ENCODE results near the gene LY6G5B.

Gene LY6G5B

DNA sequence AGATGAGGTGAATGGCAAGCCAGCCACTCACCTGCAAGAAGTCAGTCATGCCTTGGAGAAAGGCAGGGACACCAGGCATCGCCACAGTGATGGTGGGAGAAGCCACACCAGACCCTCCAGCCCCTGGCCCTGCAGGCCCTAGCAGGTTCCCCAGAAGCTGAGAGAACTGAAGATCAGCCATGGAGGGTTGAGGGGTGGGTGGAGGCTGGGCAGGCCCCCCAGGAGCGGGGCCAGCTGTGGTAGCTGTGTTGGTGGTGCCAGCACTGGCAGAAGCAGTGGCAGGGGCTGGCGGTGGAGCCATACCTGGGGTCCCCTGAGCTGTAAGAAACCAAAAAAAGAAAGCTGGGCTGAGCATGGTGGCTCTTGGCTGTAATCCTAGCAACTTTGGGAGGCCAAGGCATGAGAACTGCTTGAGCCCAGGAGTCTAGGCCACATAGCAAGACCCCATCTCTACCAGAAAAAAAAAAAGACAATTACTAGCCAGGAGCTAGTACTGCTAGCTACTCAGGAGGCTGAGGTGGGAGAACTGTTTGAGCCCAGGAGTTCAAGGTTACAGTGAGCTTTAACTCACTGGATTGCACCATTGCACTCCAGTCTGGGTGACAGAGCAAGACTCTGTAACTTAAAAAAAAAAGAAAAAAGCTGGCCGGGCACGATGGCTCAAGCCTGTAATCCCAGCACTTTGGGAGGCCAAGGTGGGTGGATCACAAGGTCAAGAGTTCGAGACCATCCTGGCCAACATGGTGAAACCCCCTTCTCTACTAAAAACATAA is 26.8 kb upstream of the LY6G5B start:
- DNase-seq = no peak

DNA sequence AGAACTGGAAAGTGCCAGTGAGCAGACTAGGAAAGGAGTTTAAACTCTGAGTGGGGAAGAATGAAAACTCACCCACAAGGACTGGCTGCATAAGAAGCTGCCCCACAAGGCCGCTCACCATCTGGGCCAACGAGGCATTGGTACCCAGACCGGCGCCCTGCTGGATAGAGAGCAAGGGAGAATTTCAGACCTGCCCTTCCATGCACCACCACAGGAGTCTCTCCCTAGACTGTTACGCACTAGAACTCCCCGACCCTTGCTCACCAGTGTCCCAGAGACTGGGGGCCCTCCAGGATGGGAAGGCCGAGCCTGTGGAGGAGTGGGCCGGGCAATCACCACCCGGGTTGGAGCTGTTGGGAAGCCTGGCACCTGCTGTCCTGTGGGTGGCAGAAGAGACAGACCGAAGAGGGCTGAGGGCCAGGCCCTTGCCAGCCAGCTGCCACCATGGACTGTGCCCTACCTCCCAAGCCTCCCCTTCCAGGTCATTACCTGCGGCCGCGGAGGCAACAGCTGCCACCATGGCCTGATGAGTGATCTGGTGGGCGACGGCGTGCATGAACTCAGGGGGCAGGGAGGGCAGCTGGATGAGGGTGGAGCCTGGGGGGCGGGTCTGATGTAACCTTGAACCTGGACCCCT is 25.8 kb upstream of the LY6G5B start:
- no peak for DNase-seq

- no peak for DNase-seq
These were observed 24.5 kb upstream of the LY6G5B start for GRCh38 chr6:31645325-31645724.

DNA sequence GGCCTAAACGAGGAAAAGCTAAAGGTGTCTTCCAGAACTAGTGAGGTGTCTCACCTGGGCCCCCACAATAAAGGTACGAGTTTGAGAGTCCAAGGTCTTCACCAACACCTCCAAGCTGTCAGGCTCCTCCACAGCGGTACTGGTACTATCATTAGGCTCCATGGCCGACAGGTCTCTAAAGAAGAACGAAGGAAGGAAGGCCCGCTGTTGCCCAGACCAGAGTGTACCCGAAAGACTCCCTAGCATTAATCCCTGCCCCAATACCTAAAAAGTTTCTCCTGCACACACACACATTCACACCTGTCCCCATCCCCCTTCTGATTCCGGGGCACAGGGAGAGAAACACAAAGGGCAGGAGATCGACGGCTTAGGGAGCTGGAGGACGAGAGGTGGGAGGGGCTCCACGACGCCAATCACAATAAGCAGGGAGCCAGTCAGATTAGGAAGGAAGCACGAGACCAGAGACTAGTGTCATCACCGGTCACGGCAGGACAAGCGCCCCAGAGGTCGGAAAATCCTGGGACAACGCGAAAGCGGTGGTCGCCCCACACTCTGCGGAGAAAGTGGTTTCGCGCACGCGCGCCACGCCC is 18.1 kb upstream of the LY6G5B start:
- no peak for DNase-seq

GRCh38 chr6:31652925-31653724 is 16.7 kb upstream of the LY6G5B start:
- DNase-seq = peak; percentile 83

GRCh38 chr6:31654574-31655348 is 15.0 kb upstream of the LY6G5B start:
- no peak for DNase-seq

- DNase-seq = no peak
These were observed 14.2 kb upstream of the LY6G5B start, which contains the start of gene APOM for GRCh38 chr6:31655349-31656237. Gene APOM, plus strand, starts transcription at chr6:31655894. Its CDS starts 73 bp downstream, at chr6:31655967.

DNA sequence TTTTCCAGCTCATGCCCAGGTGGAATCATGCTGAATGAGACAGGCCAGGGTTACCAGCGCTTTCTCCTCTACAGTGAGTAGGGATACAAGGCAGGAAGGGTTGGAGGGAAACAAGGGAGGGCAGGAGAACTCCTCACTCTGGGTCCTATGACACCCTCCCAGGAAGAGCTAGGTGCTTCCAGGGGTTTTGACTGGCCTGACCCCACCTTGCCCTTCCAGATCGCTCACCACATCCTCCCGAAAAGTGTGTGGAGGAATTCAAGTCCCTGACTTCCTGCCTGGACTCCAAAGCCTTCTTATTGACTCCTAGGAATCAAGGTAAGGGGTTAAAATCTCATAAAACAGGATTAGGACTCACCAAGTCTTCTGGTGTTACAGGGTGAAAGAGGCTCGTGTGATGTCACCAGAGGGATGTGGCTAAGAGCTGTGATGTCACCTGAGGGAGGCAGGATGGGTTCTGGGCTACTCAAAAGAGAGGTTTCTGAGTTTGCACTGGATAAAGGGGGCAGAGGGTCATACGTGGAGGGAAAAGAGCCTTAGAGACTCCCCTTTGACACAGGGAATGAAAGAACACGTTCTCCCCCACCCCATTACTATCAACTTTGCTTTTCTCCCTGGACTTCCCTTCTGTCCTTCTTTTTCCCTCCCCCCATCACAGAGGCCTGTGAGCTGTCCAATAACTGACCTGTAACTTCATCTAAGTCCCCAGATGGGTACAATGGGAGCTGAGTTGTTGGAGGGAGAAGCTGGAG is 12.2 kb upstream of the LY6G5B start:
- DNase-seq = no peak

DNA sequence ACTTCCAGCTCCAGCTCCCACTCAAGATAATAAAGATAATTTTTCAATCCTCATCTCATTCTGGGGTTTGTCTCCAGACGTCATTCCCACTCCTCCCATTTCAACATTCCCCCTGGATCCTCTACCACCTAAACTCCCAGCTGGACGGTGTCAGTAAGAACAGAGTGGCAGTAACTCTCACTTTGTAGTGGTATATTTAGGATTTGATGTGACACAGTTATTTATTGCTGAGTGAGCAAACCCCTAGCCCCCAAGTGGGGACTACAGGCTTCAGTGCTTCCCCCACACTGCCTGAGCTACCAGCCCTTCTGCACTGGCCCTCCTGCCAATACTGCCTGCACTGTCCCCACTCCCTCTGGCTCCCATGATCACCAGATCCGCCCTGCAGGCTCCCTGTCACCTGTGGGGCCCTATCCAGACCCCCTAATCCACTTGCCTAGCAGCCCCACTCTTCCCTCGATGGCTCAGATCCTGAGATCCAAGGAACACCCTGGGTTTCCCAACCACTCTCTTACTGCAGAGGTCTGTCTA is 11.6 kb upstream of the LY6G5B start:
- no peak for DNase-seq

DNA sequence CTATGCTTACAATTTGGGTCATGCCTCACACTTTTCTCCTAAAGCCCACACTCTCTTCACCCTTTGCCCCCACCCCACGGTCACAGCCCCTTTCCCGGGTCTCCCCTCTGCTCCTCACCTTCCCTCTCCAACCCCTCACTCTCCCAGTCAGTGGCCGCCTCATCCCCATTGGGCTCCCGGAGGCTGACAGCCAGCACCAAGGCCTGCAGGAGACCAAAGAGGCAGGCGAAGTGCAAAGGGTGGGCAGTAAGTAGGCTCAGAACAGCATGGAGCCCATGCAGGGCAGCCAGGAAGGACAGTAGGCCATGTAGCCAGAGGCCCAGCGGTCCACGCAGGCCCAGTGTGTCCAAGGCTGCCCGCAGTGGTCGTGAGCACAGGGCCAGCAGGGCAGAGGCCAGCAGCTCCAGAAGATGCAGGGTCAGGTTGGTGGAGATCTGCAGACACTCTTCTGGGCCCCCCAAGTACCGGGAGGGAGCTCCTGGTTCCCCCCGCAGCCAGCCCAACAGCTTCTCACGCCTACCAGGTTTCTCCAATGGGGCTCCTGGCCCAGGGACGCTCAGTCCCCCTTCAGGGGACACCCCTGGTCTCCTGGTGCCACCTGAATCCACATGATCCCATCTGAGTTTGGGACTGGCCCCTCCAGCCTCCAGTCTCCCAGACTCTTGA is 10.7 kb upstream of the LY6G5B start:
- DNase-seq = no peak

- no peak for DNase-seq
These were observed 10.0 kb upstream of the LY6G5B start for GRCh38 chr6:31659649-31660380.

DNA sequence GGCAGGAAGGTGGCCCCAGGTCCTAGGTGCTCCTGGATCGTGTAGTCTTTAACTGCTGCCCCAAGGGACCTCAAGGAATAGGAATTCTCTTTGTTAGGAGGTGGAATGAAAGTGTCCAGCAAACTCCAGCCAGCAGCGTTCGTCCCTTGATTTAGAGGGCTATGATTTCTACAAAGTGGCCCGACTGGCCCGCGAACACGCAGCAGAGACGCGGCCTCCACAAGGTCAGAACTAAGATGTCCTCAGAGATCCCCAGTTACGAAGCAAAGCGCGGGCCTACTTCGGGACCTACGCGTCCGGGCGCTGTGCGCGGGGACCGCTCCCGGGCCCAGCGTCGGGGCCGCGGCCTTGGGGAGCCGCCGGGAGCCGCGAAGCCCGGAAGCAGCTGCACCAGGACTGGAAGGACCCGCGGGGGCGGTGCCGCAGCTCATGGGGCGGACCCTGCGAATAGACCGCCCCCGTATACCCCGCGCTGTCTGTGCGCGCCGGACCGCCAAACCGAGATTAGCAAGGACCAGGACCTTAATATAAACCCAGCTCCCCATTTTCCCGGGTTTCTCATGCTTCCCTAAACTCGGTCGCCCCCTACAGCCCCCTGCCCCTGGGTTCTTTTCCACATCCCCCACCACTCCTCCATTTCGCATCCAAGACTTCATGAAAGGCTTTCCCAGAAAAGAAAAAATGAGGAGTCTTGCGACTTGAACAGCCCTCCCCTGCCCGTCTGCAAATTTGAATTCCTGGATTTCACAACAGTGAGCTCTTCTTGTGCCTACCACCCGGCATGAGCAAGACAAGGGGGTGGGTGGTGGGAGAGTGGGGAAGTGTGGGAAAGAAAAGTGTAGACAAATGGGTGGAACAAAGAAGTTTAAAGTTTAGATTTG is 9.2 kb upstream of the LY6G5B start, which contains the start of gene C6orf47:
Gene C6orf47, minus strand, starts transcription at position 398 of the 881 bp plus-strand sequence. CDS start 831 bp downstream, outside the sequence.
- peak; percentile 70 for DNase-seq

- DNase-seq = no peak
These were observed 8.3 kb upstream of the LY6G5B start for GRCh38 chr6:31661262-31662123.

- DNase-seq = no peak
These were observed 7.6 kb upstream of the LY6G5B start for GRCh38 chr6:31662124-31662723.

GRCh38 chr6:31663126-31663960 is 6.4 kb upstream of the LY6G5B start:
- no peak for DNase-seq
